GM12864 (cell line): ENCODE data around the gene CREG2.
A peak's percentile ranks its signal among the peaks of the same experiment; 100 is the strongest.

Source experiments
- DNase-seq: peaks from one replicate; pipeline ENCODE4 v3.0.0-alpha.2; 2011; ENCODE audit warnings: low read depth
- H3K4me3 ChIP-seq: 2 replicates; pipeline ENCODE4 v1.5.1; 2011; ENCODE audit warnings: mild to moderate bottlenecking, low read depth, low read length, control low read depth
- TF ChIP-seq, protein P1 (sequence below): IDR thresholded peaks from 2 replicates; pipeline ENCODE4 v1.5.1; 2011; ENCODE audit warnings: low read depth, mild to moderate bottlenecking, moderate library complexity, low read length, control low read depth, inconsistent platforms; ENCODE audit errors: missing control alignments

CREG2 gene

DNA sequence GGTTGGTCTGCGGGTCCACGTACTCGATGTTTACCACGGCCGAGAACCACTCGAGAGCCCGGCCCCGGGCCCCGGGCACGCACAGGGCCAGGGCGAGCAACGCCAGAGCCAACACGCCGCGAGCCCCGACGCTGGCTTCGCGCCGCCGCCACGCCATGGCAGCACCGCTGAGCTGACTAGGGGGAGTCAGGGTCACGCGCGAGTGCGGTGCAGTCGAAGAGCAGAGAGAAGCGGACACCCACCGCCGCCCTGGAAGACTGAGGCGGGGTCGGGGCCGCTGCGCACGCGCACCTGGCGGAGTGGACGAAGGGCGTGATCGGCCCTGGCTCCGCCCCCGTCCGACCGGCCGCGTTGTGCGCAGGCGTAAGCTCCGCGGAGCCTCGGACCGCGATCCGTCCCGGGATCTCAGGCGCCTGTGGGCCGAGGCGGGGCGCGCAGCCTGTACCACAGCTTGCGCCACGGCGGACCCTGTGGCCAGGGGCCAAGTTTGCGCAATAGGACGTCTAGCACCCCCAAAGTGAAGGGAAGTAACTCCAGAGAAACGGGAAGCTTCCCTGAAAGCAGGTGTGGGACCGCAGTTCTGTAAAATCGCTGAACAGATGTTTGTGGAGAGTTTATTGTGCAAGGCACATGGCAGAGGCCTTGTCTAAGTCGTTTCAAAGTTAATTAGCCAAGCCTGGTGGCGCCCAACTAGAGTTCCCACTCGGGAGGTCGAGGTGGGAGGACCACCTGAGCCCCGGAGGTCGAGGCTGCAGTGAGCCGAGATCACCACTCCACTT lies 78.7 kb downstream of the CREG2 start, which contains the start of gene RNF149:
Gene RNF149 (minus strand): TSS at position 270 of the 779 bp plus-strand sequence. CDS start 113 bp downstream, at position 157.
- TF ChIP-seq, protein P1, sequence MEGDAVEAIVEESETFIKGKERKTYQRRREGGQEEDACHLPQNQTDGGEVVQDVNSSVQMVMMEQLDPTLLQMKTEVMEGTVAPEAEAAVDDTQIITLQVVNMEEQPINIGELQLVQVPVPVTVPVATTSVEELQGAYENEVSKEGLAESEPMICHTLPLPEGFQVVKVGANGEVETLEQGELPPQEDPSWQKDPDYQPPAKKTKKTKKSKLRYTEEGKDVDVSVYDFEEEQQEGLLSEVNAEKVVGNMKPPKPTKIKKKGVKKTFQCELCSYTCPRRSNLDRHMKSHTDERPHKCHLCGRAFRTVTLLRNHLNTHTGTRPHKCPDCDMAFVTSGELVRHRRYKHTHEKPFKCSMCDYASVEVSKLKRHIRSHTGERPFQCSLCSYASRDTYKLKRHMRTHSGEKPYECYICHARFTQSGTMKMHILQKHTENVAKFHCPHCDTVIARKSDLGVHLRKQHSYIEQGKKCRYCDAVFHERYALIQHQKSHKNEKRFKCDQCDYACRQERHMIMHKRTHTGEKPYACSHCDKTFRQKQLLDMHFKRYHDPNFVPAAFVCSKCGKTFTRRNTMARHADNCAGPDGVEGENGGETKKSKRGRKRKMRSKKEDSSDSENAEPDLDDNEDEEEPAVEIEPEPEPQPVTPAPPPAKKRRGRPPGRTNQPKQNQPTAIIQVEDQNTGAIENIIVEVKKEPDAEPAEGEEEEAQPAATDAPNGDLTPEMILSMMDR, result no peak
- peak; percentile 52 for DNase-seq
- peak within 1 kb of the TSS; percentile 88 for H3K4me3 ChIP-seq

DNA sequence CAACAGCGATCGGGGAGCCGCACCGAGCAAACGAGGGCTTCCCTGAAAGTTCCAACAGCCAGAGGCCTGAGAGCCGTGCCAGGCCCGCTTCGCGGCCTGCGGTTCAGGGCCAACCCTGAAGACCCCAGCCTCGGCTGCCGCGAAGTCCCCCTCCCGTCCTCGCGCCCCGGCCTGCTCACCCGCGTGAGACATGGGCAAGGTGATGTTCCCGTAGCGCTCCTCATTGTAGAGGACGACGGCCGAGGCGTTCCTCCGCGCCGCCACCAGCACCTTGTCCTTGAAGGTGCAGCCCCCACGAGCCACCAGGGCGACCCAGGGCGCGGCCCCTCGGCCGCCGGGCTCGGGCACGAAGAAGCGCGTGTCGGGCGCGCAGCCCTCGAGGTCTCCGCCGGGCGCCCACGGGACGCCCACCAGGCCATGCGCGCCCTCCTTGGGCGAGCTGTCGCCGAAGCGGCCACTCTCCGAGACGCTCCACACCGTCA lies 79.3 kb downstream of the CREG2 start:
- TF ChIP-seq, protein P1, result no peak
- no peak for DNase-seq
- peak overlapping the region; percentile 88 for H3K4me3 ChIP-seq

- DNase-seq, result no peak
- TF ChIP-seq, protein P1, result no peak
- peak overlapping the region; percentile 88 for H3K4me3 ChIP-seq
Observed at GRCh38 chr2:101307503-101307902, 79.8 kb downstream of the CREG2 start.

DNA sequence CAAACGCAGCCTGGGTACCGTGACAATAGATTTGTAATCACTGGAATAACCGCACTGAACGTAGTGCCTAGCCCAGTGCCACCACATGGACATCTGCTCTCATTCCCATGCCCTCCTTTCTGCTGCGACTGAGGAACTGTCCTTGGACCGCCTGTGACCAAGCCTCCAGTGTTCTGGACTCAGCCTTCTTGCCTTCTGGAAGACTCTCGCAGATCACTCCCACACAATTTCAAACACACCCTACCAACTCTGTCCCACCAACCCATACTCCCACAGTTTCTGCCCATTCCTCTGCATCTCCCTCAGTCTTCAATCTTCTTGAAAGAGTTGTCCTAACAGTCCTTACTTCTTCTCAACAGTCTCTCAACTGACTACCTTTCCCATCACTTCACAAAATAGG lies 80.9 kb downstream of the CREG2 start:
- DNase-seq, result no peak
- TF ChIP-seq, protein P1, result no peak
- H3K4me3 ChIP-seq, result peak overlapping the region; percentile 62

DNA sequence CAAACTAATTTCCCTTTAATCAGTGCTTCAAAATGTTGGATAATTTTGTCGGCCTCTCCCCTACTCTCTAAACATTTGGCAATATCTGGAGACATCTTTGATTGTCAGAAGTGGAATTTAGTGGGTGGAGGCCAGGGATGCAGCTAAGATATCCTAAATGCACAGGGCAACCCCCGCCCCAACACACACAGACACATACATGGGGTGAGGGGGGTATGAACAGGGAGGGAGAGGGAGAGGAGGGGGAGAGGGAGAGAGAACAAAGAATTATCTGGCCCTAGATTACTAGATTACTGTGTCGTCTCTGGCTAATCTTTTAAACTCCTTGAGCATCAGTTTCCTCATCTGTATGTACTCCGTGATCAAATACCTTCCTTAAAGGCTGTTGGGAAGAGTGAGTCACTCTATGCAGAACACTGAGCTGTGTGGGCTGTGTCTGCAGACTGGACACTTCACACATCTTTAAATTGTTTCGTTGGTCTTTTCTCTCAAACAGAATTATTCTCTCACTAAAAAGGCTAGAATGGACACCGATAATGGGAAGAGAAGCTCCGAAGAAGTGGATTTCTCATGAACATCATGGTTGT lies 81.7 kb downstream of the CREG2 start:
- TF ChIP-seq, protein P1, result no peak
- H3K4me3 ChIP-seq, result no peak overlapping the region; the same call in 1 of the 2 replicates
- DNase-seq, result no peak

DNA sequence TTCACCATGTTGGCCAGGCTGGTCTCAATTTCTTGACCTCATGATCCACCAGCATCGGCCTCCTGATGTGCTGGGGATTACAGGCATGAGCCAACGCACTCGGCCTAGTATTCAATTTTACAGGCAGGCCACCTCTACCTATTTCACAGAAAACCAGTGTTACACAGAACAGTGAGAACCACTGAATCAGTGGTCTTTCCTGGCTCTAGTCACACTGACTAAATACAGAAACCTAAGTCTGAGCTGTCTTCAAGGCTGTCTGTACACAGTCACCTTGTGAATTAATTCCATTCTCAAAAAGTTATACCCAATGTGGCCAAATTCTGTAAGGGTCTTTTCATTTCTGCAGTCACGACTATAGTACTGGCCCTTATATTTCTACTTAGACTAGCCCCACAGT lies 82.3 kb downstream of the CREG2 start:
- TF ChIP-seq, protein P1, result no peak
- no peak overlapping the region for H3K4me3 ChIP-seq
- no peak for DNase-seq
